Stimulated activated naive CD8-positive, alpha-beta T cell treated with anti-CD3 and anti-CD28 coated beads, Interleukin-15, Interleukin-2, amounts not matched to agents 100 ng/mL and 50 ng/mL, for 24 hours (primary cell): ENCODE measurements around the gene SEMA3A.

Source experiments
- H3K27ac Mint-ChIP-seq: one replicate; pipeline ENCODE4 v1.8.0; 2021; ENCODE audit warnings: mild to moderate bottlenecking, mixed read lengths
- H3K27me3 Mint-ChIP-seq: one replicate; pipeline ENCODE4 v1.8.0; 2021; ENCODE audit warnings: mixed read lengths
- H3K36me3 Mint-ChIP-seq: one replicate; pipeline ENCODE4 v1.8.0; 2021; ENCODE audit warnings: low read depth, mixed read lengths
- H3K4me1 Mint-ChIP-seq: one replicate; pipeline ENCODE4 v1.8.0; 2021; ENCODE audit warnings: low read depth, mixed read lengths
- H3K4me3 Mint-ChIP-seq: one replicate; pipeline ENCODE4 v1.8.0; 2021; ENCODE audit warnings: mild to moderate bottlenecking, mixed read lengths
- H3K9me3 Mint-ChIP-seq: one replicate; pipeline ENCODE4 v1.8.0; 2021; ENCODE audit warnings: mixed read lengths

SEMA3A gene

GRCh38 chr7:84209006-84209405 lies 14.4 kb upstream of the SEMA3A start:
- no peak overlapping the region for H3K4me3 Mint-ChIP-seq
- no peaks in the 10 kb centered on the region for H3K9me3 Mint-ChIP-seq
- no peaks in the 10 kb centered on the region for H3K27me3 Mint-ChIP-seq
- H3K4me1 Mint-ChIP-seq = no peaks in the 10 kb centered on the region
- H3K27ac Mint-ChIP-seq = no peak overlapping the region
- no peaks in the 10 kb centered on the region for H3K36me3 Mint-ChIP-seq

GRCh38 chr7:84207615-84208014 lies 13.0 kb upstream of the SEMA3A start:
- H3K27me3 Mint-ChIP-seq = no peaks in the 10 kb centered on the region
- H3K4me3 Mint-ChIP-seq = no peak overlapping the region
- H3K27ac Mint-ChIP-seq = no peak overlapping the region
- no peaks in the 10 kb centered on the region for H3K36me3 Mint-ChIP-seq
- no peaks in the 10 kb centered on the region for H3K9me3 Mint-ChIP-seq
- no peaks in the 10 kb centered on the region for H3K4me1 Mint-ChIP-seq

GRCh38 chr7:84207025-84207424 lies 12.4 kb upstream of the SEMA3A start:
- Mint-ChIP-seq H3K9me3 (no peaks in the 10 kb centered on the region), H3K4me3 (no peak overlapping the region), H3K36me3 (no peaks in the 10 kb centered on the region), H3K4me1 (no peaks in the 10 kb centered on the region), H3K27ac (no peak overlapping the region), H3K27me3 (no peaks in the 10 kb centered on the region)

- peaks cover 4% of the 10 kb centered on the region for H3K4me1 Mint-ChIP-seq
- H3K27ac Mint-ChIP-seq = no peak overlapping the region
- H3K27me3 Mint-ChIP-seq = no peaks in the 10 kb centered on the region
- no peaks in the 10 kb centered on the region for H3K36me3 Mint-ChIP-seq
- no peak overlapping the region for H3K4me3 Mint-ChIP-seq
- no peaks in the 10 kb centered on the region for H3K9me3 Mint-ChIP-seq
Observed at GRCh38 chr7:84204655-84205054, 10.1 kb upstream of the SEMA3A start.

DNA sequence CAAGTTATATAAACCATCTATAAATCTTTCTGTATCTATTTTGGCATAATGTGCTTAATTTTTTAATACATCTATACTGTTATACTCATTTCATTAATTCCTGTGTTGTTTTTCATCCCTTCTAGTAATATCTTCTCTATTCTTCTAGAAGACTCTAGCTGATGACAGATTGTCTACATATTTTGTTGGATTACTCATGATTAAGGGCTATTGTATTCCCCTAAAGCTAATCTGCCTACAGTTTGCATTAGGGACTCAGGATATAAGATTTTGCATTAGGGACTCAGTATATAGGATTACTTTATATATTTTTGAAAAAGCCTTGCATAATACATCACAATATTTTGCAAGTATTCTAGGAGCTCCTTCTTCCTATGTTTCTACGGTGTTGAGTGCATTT lies 8.3 kb upstream of the SEMA3A start:
- Mint-ChIP-seq H3K27me3 (no peaks in the 10 kb centered on the region), H3K4me3 (no peak overlapping the region), H3K36me3 (no peaks in the 10 kb centered on the region), H3K4me1 (peaks cover 4% of the 10 kb centered on the region), H3K27ac (no peak overlapping the region), H3K9me3 (no peaks in the 10 kb centered on the region)

- H3K27me3 Mint-ChIP-seq = peaks cover 5% of the 10 kb centered on the region
- no peaks in the 10 kb centered on the region for H3K36me3 Mint-ChIP-seq
- no peak overlapping the region for H3K27ac Mint-ChIP-seq
- peaks cover 9% of the 10 kb centered on the region for H3K4me1 Mint-ChIP-seq
- no peaks in the 10 kb centered on the region for H3K9me3 Mint-ChIP-seq
- no peak overlapping the region for H3K4me3 Mint-ChIP-seq
Observed at GRCh38 chr7:84200859-84201258, 6.3 kb upstream of the SEMA3A start.

GRCh38 chr7:84199216-84199615 lies 4.6 kb upstream of the SEMA3A start:
- Mint-ChIP-seq H3K4me1 (peaks cover 24% of the 10 kb centered on the region), H3K36me3 (no peaks in the 10 kb centered on the region), H3K4me3 (no peak overlapping the region), H3K27me3 (peaks cover 10% of the 10 kb centered on the region), H3K9me3 (no peaks in the 10 kb centered on the region), H3K27ac (no peak overlapping the region)

- H3K36me3 Mint-ChIP-seq = no peaks in the 10 kb centered on the region
- peak overlapping the region; percentile 10 for H3K27ac Mint-ChIP-seq
- peaks cover 26% of the 10 kb centered on the region for H3K4me1 Mint-ChIP-seq
- no peak overlapping the region for H3K4me3 Mint-ChIP-seq
- no peaks in the 10 kb centered on the region for H3K9me3 Mint-ChIP-seq
- H3K27me3 Mint-ChIP-seq = peaks cover 10% of the 10 kb centered on the region
Observed at GRCh38 chr7:84196084-84196503, 1.5 kb upstream of the SEMA3A start.

GRCh38 chr7:84195295-84196060 lies 889 bp upstream of the SEMA3A start:
- no peak overlapping the region for H3K27ac Mint-ChIP-seq

DNA sequence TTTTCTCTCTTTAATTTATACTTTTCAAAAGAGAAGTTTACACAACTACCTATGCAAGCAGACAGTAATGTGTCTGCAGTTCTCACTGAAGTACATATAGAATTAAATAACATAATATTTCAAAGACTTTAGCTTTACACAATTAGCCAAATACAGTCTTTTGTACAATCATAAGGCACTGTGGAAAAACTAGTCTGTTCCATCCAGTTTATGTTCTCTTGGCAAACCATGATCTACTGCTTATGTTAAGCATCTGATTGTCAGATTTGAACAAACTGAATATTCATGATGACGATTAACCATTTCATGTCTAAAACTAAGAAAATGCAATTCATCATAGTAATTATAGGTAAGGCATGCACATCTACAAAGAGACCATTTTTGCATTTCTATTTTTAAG lies 842 bp downstream of the SEMA3A start:
- H3K4me1 Mint-ChIP-seq = peaks cover 22% of the 10 kb centered on the region
- H3K9me3 Mint-ChIP-seq = no peaks in the 10 kb centered on the region
- no peak overlapping the region for H3K4me3 Mint-ChIP-seq

More at GRCh38 chr7:84195295-84196060, 889 bp upstream of the SEMA3A start:
- Mint-ChIP-seq H3K27me3 (peaks cover 10% of the 10 kb centered on the region), H3K36me3 (no peaks in the 10 kb centered on the region), H3K4me3 (peak overlapping the region; percentile 85), H3K4me1 (peaks cover 26% of the 10 kb centered on the region), H3K9me3 (no peaks in the 10 kb centered on the region)

DNA sequence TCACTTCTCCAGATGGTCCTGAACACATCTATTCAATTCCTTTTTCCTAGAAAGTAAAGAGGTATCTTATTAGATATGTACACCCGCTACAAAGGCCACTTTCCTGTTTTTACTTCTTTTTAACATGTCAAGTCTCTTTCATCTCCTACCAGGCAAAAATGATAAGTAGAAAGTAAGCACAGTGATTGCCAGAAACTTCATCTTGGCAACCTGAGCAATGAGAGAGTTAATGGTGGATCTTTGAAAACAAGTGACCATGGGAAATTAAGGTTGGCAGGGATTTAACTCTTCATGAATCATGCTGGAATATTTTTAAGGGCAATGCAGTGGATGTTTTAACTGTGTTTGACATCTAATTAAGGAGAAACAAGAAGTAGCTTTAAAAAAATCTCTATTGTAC lies 2.7 kb downstream of the SEMA3A start:
- Mint-ChIP-seq H3K4me1 (peaks cover 38% of the 10 kb centered on the region), H3K9me3 (no peaks in the 10 kb centered on the region), H3K36me3 (no peaks in the 10 kb centered on the region), H3K27me3 (peaks cover 10% of the 10 kb centered on the region), H3K27ac (no peak overlapping the region), H3K4me3 (no peak overlapping the region)

More for the DNA sequence above, 842 bp downstream of the SEMA3A start:
- H3K36me3 Mint-ChIP-seq = no peaks in the 10 kb centered on the region
- no peak overlapping the region for H3K27ac Mint-ChIP-seq
- peaks cover 10% of the 10 kb centered on the region for H3K27me3 Mint-ChIP-seq

DNA sequence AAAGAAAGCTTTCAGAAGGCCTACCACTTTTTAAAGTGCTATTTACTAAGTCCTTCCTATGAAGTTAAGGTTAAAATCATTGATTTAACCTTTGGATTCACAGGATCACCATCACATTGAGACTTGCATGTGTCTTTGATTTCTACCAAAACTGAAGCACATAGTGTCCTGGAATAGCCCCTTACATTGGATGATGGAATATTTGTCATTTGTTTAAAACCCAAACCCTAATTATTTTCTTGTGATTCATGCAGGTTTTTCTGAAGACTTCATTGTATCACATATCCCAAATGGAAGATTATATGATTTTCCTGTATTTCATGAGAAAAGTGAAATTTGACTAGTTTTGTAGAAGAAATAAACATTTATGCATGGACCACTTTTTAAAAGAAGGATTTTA lies 3.3 kb downstream of the SEMA3A start:
- no peaks in the 10 kb centered on the region for H3K36me3 Mint-ChIP-seq
- H3K27ac Mint-ChIP-seq = no peak overlapping the region
- peaks cover 39% of the 10 kb centered on the region for H3K4me1 Mint-ChIP-seq
- no peak overlapping the region for H3K4me3 Mint-ChIP-seq
- peaks cover 9% of the 10 kb centered on the region for H3K27me3 Mint-ChIP-seq
- no peaks in the 10 kb centered on the region for H3K9me3 Mint-ChIP-seq

- no peaks in the 10 kb centered on the region for H3K36me3 Mint-ChIP-seq
- H3K9me3 Mint-ChIP-seq = no peaks in the 10 kb centered on the region
- H3K27ac Mint-ChIP-seq = no peak overlapping the region
- no peak overlapping the region for H3K4me3 Mint-ChIP-seq
- H3K4me1 Mint-ChIP-seq = peaks cover 28% of the 10 kb centered on the region
- H3K27me3 Mint-ChIP-seq = no peaks in the 10 kb centered on the region
Observed at GRCh38 chr7:84190016-84190705, 4.4 kb downstream of the SEMA3A start.

DNA sequence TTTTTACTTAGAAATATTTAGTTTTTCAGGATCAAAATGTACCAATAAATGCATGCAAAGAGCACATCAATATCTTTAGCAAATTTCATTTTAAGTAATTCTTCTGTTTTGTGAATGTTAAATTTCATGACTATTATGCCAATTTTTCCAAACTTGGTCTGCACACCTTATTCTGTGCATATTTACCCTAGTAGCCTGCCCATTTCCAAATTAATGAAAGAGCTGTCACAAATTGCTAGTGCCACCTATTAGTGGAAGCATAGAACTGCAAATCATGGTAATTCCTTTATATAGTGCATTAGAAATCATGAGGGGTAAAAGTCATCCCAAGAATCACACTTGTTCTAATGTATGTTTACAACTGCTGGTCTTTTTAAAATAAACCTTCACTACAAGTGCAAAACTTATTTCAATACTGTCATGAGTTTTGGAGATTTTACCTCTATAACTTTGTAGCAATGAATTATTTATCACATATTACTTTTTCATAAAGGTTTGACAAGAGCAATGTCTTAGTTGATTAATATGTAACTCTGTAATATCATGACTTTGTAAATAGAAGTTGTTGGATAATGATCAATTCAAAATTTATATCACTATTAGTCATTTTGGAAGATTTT lies 5.7 kb downstream of the SEMA3A start:
- Mint-ChIP-seq H3K4me1 (peaks cover 18% of the 10 kb centered on the region), H3K36me3 (no peaks in the 10 kb centered on the region), H3K27ac (no peak overlapping the region), H3K27me3 (no peaks in the 10 kb centered on the region), H3K4me3 (no peak overlapping the region), H3K9me3 (no peaks in the 10 kb centered on the region)

- Mint-ChIP-seq H3K4me3 (no peak overlapping the region), H3K27me3 (no peaks in the 10 kb centered on the region), H3K4me1 (peaks cover 18% of the 10 kb centered on the region), H3K36me3 (no peaks in the 10 kb centered on the region), H3K9me3 (no peaks in the 10 kb centered on the region), H3K27ac (no peak overlapping the region)
Observed at GRCh38 chr7:84187813-84188510, 6.6 kb downstream of the SEMA3A start.
